ENCODE results near the gene CYTH1.
A peak's percentile ranks its signal among the peaks of the same experiment; 100 is the strongest.

The CYTH1 gene

DNA sequence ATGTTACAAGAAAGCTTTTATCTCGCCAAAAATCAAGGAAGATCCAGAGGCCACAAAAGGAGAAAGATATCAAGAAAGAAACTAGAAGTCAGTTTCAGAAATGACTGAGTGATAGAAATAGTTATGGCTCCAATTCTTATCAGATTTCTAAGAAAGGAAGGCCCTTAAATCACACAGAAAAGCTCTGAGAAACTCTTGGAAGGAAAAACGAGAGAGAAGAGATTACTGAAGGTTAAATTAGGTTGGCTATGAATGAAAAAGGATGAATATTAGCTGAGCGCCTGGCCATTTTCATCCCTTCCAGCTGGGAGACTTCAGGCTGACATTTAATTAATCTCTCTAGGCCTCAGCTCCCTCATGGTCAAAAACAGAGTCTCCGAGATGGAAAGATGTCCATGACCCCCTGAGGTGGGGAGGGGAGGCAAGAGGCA, 72.3 kb downstream of the CYTH1 start:
- DNase-seq: no peak

DNA sequence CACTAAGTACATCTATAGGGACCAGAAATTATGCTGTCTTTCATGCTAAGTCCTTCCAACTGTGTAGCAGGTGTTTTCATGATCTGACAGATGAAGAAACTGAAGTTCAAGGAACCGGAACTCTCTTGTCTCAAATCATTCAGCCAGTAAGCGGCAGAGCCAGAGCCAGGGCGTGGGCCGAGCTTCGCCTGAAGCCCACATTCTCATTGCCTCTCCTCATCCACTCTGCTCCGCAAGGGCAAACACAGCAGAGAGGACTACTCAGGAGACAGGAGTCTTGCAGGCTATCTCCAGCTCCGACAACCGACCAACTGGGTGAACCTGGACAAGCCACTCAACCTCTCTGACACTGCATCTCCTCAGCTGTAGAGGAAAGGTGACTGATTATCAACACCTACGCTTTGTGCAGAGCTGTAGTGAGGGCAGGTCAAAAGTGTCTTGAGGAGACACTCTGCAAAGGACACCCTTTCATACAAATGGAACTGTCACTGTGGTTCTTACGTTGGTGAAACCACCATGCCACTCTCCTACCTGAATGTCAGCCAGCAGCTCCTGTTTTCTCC, 72.9 kb downstream of the CYTH1 start:
- DNase-seq: no peak

DNA sequence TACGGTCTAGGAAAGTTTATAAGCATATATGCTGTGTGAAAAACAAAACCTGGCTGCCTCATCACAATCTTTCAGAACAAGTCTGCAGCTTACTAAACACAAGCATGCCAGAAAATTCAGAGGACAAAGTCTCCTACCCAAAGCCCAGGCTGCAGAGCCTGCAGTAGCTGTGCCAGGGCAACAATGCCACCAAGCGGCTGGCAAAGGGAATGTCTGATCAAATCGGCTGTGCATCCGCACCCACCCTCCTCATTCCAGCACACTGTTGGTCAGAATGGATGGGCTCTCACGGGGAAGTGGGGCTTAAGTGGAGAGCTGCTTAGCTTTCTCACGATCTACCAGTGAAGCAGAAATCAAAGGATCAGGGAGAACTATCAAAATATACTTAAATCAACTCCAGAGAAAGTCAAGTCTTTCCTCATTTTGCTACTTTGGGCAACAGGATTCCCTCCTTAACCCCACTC, 73.5 kb downstream of the CYTH1 start:
- peak; percentile 55 for DNase-seq

- no peak for DNase-seq
Measured at GRCh38 chr17:78707923-78708322, 74.2 kb downstream of the CYTH1 start.

DNA sequence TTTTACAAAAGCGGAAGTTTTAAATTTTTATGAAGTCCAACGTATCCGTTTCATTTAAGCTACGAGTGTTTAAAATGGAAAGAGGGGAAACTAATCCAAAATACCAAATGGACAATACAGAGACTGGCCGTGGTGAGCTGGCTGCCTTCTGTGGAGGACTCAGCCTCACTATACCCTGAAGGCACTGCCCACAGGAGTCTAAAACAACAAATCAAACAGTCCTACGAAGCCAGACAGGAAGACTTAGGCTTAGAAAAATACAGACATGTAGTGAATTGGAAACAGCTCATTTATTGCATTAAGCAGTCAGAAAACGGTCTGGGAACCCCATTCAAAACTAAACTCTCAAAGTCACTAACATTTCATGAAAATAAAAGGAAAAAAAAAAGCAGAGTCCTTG, 75.1 kb downstream of the CYTH1 start:
- no peak for DNase-seq

GRCh38 chr17:78706271-78706915, 75.7 kb downstream of the CYTH1 start:
- no peak for DNase-seq

DNA sequence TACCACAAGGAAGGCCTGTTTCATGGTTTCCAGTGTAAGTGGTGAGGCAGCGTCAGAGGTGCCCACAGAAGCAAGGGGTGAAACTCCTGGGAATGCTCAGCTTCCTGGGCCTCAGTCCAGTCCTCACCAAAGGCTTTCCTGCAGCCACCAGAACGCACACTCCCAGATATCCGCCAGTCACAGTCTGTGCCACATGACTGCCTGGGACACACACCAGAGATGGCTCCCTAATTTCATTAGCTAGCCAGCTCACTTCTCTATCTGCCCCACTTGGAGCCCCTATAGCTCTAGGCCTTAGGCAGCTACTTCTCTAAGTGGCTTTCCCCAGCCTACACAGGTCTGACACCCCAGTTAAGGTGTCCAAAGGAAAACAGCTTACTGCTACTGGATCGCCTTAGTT, 77.0 kb downstream of the CYTH1 start:
- no peak for DNase-seq

DNA sequence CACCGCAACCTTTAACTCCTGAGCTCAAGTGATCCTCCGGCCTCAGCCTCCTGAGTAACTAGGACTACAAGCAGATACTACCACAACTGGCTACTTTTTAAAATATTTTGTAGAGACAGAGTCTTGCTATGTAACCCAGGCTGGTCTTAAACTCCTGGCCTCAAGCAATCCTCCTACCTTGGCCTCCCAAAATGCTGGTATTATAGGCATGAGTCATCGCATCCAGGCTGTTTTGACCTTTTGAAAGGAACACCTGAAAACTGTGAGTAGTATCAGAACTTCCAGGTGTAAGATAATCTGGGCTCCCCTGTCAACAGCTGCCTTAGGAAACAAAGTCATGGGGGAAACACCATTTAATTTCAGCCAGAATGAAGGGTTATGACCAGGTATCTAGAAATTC, 77.5 kb downstream of the CYTH1 start:
- DNase-seq: no peak

DNA sequence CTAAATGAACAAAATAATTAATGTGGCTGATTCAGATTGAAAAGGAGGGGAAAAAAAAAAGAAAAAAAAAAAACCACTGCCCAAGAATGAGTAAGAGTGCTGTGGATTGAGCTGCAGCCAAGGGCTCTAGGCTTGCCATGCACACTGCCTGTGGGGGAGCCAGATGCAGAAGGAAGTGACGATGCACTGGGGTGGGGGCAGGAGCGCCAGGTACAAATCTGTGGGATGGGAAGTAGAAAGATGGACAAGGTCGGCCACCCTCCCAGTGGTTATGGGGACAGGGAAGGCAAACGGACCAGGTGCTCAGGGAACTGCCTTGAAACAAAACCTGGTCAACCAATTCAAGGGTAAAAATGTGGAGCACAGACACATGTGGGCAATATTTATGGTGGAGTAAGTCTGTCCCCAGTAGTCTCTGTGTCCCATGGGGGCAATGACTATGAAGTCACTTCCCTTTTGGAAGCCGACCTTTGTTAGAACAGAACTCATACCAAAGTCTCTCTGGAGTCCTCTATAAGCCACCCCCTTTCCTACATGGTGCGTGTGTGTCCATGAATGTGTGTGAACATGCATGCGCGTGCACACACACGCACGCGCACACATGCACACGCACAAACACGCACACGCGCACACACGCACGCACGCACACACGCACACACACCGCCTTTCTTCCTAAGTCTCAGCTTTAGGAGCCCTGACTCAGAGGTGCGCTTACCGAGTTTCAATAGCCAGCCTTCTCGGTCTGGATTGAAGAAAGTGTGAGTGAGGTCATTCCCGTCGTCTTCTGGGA, 84.3 kb downstream of the CYTH1 start:
- no peak for DNase-seq

GRCh38 chr17:78697122-78697521, 85.0 kb downstream of the CYTH1 start:
- no peak for DNase-seq

DNA sequence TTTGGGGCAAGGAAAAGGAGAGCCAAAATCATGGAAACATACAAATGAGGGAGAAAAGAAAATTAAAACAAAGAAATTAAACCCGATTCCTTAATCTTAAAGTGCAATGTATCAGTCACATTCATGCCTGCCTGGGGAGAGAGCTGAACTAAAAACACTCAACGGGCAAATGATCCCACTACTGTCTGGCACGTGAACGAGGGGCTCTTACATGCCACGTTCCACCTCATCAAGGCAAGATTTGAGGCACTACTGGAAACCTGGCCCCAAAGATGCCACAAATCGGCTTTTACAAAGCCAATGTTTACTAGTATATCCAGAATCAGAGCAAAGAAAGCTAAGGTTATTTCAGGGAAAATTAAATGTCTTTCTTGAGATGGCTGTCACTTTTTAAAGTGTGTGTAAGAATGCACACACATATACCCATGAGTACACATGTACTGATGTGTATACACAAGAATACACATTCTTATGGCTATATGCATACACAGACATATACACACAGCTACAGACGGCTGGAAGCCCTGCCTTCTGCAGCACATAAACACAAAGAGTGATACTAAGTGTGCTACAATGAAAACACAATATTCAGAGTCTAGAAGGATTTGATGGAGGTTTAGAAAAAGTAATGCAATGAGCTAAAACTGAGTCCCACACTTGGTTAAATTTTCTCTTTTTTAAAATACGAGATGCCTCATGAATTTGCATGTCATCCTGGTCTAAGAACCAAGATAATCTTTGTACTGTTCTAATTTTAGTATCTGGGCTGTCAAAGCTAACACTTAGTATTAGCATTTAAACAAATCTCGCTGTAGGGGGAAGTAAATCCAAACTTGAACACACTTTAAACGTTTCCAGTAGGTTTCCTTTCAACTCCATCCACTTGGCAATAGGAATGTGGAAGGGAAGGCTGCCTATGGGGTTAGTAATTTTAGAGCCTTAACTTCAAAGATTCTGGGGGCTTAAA, 85.8 kb downstream of the CYTH1 start:
- no peak for DNase-seq

DNA sequence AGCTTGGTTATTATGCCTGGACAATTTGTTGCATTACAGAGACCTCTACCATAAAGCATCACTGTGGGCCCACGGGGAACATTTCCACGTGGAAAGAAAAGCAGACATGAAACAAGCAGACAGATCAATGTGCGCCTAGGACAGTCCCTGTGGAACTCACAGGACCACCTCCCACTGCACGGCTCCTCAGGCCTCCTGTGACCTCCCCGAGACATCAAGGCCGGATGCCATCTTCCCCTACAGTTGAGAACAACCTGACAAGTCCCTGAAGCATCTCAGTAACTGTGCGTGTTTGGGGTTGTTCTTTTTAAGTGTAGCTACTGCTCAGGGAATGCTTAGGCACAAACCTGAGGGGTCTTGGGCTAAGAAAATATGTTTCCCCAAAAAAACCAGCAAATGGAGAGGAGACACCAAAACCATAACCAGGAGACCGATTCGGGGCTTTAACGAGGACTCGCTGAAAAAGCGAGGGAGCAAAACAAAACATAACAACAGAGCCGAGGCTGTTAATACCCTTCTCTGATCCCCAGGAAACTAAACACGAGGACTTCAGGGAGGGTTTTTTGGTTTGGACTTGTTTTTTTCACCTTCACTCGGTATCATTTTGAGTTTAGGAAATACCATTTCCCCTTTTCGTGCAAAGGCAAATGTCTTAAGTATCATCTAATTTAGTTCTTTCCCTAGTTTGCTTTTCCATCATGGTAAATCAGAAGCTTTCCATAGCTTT, 87.1 kb downstream of the CYTH1 start:
- DNase-seq: no peak

DNA sequence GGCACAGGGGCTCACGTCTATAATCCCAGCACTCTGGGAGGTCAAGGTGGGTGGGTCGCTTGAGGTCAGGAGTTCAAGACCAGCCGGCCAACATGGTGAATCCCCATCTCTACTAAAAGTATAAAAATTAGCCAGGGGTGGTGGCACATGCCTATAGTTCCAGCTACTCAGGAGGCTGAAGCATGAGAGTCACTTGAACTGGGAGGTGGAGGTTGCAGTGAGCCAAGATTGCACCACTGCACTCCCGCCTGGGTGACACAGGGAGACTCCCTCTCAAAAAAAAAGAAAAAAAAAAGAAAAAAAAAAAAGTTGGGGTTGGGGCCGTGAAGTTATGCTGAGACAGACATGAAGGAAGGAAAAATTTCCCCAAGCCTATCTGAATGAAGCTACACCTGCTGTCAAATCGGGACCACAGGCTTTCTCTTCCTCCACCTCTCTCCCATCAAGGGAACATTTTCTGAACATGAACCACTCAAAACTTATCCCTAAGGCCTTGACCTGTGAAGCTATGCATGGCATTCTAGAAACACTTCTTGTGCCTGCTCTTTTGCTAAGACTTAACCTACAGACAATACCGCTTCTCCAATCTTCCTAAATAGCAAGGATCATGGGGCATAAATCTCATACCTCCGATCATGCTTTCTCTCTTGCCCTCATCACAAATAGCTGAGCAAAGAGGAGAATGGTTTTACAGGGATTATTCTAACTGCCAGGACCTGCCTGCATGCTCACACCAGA, 88.6 kb downstream of the CYTH1 start:
- DNase-seq: no peak

DNA sequence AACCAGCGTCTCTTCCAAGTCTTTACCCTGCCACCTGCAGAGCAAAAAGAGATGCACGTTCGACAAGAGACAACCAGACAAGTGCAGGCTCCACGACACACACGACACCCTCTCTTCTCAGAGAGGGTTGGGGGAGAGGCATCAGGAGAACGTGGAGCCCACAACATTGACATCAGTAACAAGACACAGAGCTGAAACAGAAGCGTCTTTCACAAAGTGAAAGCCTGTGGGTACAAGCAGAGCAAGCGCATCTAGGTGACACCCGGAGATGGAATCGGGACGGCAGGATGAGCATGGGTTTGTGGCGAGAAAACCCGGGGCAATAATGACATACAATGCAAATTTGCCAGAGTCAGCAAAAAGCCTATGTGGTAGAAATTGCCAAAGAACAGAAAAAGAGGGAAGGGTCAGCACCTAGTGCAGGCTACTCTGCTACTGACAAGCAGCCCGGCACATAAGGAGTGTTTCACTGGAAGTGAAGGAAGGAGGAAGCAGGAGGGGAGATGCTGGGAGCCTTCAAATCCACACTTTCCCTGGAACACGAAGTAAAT, 89.5 kb downstream of the CYTH1 start:
- no peak for DNase-seq

GRCh38 chr17:78689029-78689428, 93.0 kb downstream of the CYTH1 start:
- DNase-seq: no peak

DNA sequence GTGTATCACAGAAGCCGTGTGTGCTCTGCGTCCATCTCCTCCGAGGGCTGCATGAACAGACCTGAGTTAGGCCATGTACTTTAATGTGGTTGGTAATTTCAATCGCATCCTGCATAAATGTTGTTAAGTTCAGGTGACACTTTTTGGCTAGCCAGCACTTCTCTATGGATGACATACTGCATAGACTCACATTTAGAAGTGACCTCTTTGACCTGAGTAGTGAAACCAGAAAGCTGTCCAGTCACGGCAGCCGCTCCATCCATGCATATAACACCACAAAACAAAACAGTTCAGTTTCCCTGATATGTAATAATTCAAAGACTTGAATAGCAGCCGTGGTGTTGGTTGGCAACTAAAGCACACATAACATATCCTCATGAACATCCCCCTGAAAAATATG, 94.1 kb downstream of the CYTH1 start:
- no peak for DNase-seq

DNA sequence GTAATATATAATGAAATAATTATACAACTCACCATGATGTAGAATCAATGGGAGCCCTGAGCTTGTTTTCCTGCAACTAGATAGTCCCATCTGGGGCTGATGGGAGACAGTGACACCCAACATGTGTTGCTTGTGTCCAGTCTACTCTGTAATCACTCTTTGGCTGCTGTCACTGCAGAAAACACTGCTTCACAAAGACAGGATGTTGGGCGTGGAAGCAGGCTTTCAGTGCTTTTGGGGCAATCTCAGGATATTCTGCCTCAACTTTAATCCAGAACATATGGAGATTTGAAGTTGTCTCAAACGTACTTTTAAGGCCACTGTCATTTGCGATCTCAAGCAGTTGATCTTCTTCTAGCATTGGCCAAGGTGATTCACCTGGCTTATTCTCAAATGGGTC, 94.9 kb downstream of the CYTH1 start:
- no peak for DNase-seq

DNA sequence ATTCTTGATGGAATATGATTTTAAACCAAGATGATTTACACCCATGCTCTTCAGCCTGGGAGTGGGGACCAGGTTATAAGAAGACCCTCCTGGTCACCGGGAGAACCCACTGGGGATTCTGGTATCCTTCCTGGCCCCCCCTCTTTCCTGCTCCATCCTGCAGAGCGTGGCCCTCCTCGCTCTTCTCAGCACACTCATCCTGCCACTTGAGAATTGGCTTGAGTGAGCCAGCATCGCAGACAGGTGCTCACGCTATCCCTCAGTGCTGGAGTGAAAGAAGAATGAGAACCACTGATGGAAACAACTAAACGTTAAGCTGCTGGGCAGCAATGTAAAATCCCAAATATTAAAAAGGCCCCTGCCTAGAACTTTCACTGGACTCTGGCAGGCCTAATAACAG, 98.0 kb downstream of the CYTH1 start:
- DNase-seq: no peak

DNA sequence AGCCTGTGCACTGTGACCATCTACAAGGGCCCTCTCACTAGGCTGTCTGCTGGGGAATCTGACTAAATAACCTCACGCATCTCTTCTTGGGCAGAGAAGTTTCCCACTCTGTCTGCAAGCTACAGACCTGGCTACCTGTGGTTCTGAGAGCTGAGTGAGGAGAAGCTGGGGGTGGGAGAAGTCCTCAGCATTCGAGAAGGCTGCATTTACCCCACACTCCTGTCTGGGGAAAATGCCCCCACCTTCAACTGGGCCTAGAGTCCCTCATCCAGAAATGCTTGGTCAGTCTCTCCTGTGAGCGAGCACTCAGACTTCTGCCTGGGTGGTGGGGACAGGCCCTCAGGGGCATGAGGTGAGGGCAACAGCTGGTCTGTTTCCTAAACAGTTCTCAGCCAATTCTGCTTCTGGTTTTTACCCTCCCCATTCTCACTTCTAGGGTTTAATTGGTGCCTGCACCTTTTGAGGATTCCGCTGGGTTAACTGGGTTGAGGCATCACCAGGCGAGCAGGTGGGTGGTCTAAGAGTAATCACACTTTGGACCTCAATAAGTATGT, 98.6 kb downstream of the CYTH1 start:
- DNase-seq: no peak

DNA sequence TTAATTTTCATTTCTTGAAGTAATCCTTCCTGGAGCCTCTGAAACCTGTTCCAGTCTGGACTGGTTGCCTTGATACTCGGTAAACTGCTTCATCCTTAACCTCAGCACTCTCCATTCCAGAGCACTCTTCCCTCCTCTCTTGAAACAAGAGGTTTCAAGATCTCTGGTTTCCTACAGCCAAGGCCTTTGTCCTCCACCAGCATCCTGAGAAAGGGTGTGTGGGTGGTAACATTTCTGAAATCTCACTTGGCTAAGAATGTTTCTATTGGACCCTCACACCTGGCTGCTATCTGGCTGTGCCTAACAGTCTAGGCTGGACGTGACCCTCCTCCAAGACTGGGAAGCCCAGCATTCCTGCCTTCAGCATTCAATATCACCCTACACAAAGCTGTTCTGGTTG, 99.7 kb downstream of the CYTH1 start:
- no peak for DNase-seq

- no peak for DNase-seq
Measured at GRCh38 chr17:78680436-78680835, 101.6 kb downstream of the CYTH1 start.
